GM13976 (cell line): Measurements from ENCODE around the gene C6orf132.

Source experiments
- DNase-seq: peaks from one replicate; pipeline ENCODE4 v3.0.0; 2012; ENCODE audit warnings: low spot score
- CTCF ChIP-seq: IDR thresholded peaks from 2 replicates; pipeline ENCODE4 v1.5.1; 2012; ENCODE audit warnings: borderline replicate concordance, mild to moderate bottlenecking; ENCODE audit not compliant: insufficient read depth; ENCODE audit errors: extremely low read depth, missing control alignments, control extremely low read depth
- in situ Hi-C: fragments of 300-500 bp; cut with MboI; formaldehyde crosslinking; loops from one replicate; pipeline ENCODE4 v1.12.0; 2022; ENCODE audit warnings: low sequenced_read_pairs, mixed read lengths, inconsistent platforms; ENCODE audit not compliant: unreplicated experiment

Gene C6orf132

GRCh38 chr6:42084889-42085288, 57.5 kb downstream of the C6orf132 start:
- DNase-seq, result no peak
- in situ Hi-C loops, result no loop called here
- TF ChIP-seq CTCF, result no peak

- TF ChIP-seq CTCF, result no peak
- in situ Hi-C loops, result no loop called here
Observed at GRCh38 chr6:42083530-42083929, 58.9 kb downstream of the C6orf132 start.

GRCh38 chr6:42079941-42080464, 62.4 kb downstream of the C6orf132 start:
- TF ChIP-seq CTCF, result no peak
- no peak for DNase-seq
- in situ Hi-C loops, result no loop called here

More at GRCh38 chr6:42083530-42083929, 58.9 kb downstream of the C6orf132 start:
- no peak for DNase-seq

GRCh38 chr6:42078386-42078785, 64.0 kb downstream of the C6orf132 start:
- in situ Hi-C loops, result no loop called here
- DNase-seq, result no peak
- no peak for TF ChIP-seq CTCF

GRCh38 chr6:42075159-42075838, 67.1 kb downstream of the C6orf132 start:
- in situ Hi-C loops, result no loop called here
- TF ChIP-seq CTCF, result peak; percentile 54
- DNase-seq, result peak; percentile 73

- TF ChIP-seq CTCF, result no peak
- in situ Hi-C loops, result no loop called here
- DNase-seq, result no peak
Observed at GRCh38 chr6:42073287-42073686, 69.1 kb downstream of the C6orf132 start.

- no peak for TF ChIP-seq CTCF
- no peak for DNase-seq
- in situ Hi-C loops, result no loop called here
Observed at GRCh38 chr6:42071881-42072583, 70.4 kb downstream of the C6orf132 start.
